ENCODE results near the gene NUP210. TPM values are rescaled to one million over a fixed set of nuclear protein-coding genes. Genes with fewer than 3 reads are reported as not detected.

Gene NUP210
- polyA plus RNA-seq, 1 of the 3 experiments (the other 2 are of a cell fraction): 1.8 TPM

- H3K9me2 ChIP-seq: no peaks in the 10 kb centered on the region
- no peak for TF ChIP-seq MEF2A (IDR thresholded peaks at IDR 0.05; ENCODE audit: borderline replicate concordance, low read depth)
- no peak for TF ChIP-seq SIN3A (IDR thresholded peaks at IDR 0.05; ENCODE audit: borderline replicate concordance, low read depth, low read length)
- TF ChIP-seq FOXJ3 (CRISPR knock-in tag; IDR thresholded peaks at IDR 0.05): no peak
- TF ChIP-seq, protein P1, sequence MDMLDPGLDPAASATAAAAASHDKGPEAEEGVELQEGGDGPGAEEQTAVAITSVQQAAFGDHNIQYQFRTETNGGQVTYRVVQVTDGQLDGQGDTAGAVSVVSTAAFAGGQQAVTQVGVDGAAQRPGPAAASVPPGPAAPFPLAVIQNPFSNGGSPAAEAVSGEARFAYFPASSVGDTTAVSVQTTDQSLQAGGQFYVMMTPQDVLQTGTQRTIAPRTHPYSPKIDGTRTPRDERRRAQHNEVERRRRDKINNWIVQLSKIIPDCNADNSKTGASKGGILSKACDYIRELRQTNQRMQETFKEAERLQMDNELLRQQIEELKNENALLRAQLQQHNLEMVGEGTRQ (IDR thresholded peaks at IDR 0.05; ENCODE audit: borderline replicate concordance, low read depth, low read length): no peak
- no peak for TF ChIP-seq MXI1 (IDR thresholded peaks at IDR 0.05; ENCODE audit: low read depth, low read length)
- no peak for TF ChIP-seq JUND (IDR thresholded peaks at IDR 0.05)
- TF ChIP-seq, protein P2, sequence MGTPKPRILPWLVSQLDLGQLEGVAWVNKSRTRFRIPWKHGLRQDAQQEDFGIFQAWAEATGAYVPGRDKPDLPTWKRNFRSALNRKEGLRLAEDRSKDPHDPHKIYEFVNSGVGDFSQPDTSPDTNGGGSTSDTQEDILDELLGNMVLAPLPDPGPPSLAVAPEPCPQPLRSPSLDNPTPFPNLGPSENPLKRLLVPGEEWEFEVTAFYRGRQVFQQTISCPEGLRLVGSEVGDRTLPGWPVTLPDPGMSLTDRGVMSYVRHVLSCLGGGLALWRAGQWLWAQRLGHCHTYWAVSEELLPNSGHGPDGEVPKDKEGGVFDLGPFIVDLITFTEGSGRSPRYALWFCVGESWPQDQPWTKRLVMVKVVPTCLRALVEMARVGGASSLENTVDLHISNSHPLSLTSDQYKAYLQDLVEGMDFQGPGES (IDR thresholded peaks at IDR 0.05; ENCODE audit: low read depth, low read length): no peak
- TF ChIP-seq SMC3 (IDR thresholded peaks at IDR 0.05; ENCODE audit: low read depth, low read length): no peak
- no peak for TF ChIP-seq RAD21 (IDR thresholded peaks at IDR 0.05; ENCODE audit: low read length)
- TF ChIP-seq MAX (IDR thresholded peaks at IDR 0.05; ENCODE audit: low read depth): no peak
- no peak for TF ChIP-seq RCOR1 (IDR thresholded peaks at IDR 0.05; ENCODE audit: low read length)
- no peak for TF ChIP-seq RFX5 (IDR thresholded peaks at IDR 0.05; ENCODE audit: low read length)
- TF ChIP-seq, protein P3, sequence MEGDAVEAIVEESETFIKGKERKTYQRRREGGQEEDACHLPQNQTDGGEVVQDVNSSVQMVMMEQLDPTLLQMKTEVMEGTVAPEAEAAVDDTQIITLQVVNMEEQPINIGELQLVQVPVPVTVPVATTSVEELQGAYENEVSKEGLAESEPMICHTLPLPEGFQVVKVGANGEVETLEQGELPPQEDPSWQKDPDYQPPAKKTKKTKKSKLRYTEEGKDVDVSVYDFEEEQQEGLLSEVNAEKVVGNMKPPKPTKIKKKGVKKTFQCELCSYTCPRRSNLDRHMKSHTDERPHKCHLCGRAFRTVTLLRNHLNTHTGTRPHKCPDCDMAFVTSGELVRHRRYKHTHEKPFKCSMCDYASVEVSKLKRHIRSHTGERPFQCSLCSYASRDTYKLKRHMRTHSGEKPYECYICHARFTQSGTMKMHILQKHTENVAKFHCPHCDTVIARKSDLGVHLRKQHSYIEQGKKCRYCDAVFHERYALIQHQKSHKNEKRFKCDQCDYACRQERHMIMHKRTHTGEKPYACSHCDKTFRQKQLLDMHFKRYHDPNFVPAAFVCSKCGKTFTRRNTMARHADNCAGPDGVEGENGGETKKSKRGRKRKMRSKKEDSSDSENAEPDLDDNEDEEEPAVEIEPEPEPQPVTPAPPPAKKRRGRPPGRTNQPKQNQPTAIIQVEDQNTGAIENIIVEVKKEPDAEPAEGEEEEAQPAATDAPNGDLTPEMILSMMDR (IDR thresholded peaks at IDR 0.05): no peak
- no peak for TF ChIP-seq TAF1 (IDR thresholded peaks at IDR 0.05; ENCODE audit: borderline replicate concordance, low read depth, low read length)
- no peak for TF ChIP-seq FOXM1 (IDR thresholded peaks at IDR 0.05; ENCODE audit: low read depth)
- TF ChIP-seq YY1 (IDR thresholded peaks at IDR 0.05; ENCODE audit: low read depth): no peak
- ChIA-PET POLR2A (no interaction called here), CTCF (interaction anchor here (0.8 to 3.5 kb wide), 4 partner anchors 13 to 226 kb away, joined by 3 to 10 read pairs (median 5); no protein-coding TSS in a partner anchor)
- no peak overlapping the region for H3K9ac ChIP-seq
- DNase-seq: no peak
- WGBS (ENCODE audit: low lambda C conversion rate): 65% methylated on average over 4 of the region's 5 CpGs
- no peak overlapping the region for H3K4me3 ChIP-seq (ENCODE audit: low read depth in 2 of 2, low read length in 1 of 2)
- H4K20me1 ChIP-seq (ENCODE audit: insufficient read depth): no peaks in the 10 kb centered on the region
- H3K9me3 ChIP-seq: no peaks in the 10 kb centered on the region
- peaks cover 0 to 14% of the 10 kb centered on the region in 2 experiments; a peak in 1 of 4 replicates for H3K4me1 ChIP-seq (ENCODE audit: control insufficient read depth in 1 of 2, insufficient read depth in 2 of 2, low read depth in 1 of 2, low read length in 1 of 2)
- no peaks in the 10 kb centered on the region for H3F3A ChIP-seq (replicated peaks; ENCODE audit: insufficient read depth)
- H2AFZ ChIP-seq (ENCODE audit: low read depth): no peak overlapping the region
- H3K36me3 ChIP-seq (replicated peaks in 1 of 2; ENCODE audit: control insufficient read depth in 1 of 2, insufficient read depth in 2 of 2, low read length in 1 of 2): no peaks in the 10 kb centered on the region
- H3K79me2 ChIP-seq (ENCODE audit: insufficient read depth): no peaks in the 10 kb centered on the region
- H3K27ac ChIP-seq (ENCODE audit: low read depth in 2 of 2, low read length in 1 of 2): no peak overlapping the region
- no peak overlapping the region for H3K4me2 ChIP-seq
- no peaks in the 10 kb centered on the region for H3K27me3 ChIP-seq (ENCODE audit: insufficient read depth)
Observed at GRCh38 chr3:13269711-13270378, 150.3 kb downstream of the NUP210 start.

All from SK-N-SH (cell line).